ENCODE data around the gene C19orf25. TPM values are rescaled to one million over a fixed set of nuclear protein-coding genes. Genes with fewer than 3 reads are reported as not detected.
"Not testable (repeated sequence)": the region's sequence is repeated elsewhere in the genome, so short reads cannot be mapped to it uniquely, and the experiment has no call there.

C19orf25 gene
- polyA plus RNA-seq, 4 donors, result 22.3 to 38.3 (median 25.8) TPM

- DNase-seq (ENCODE audit: low read depth in 4 of 4, low spot score in 3 of 4), result no peak
These were observed 3.5 kb upstream of the C19orf25 start for GRCh38 chr19:1482361-1483130.

DNA sequence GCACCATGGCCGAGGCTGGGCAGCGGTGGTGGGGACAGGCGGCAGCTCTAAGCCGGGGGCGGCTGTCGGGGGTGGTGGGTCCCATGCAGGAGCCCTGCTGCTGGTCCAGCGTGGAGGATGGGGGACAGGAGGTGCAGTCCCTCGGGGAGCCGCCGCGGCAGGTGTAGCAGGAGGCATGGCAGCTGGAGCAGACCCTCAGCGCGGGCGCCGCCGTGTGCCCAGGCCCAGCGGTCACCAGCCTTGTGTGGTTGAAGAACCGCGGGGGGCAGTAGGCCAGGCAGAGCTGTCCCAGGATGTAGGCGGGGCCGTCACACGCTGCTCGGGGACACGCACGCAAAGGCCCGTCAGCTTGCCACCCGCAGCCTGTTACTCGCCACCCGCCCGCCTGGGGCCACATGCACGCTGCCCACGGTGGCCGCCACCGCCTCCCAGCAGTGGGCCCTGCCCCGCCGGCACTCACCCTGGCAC is 2.9 kb upstream of the C19orf25 start:
- DNase-seq (ENCODE audit: low read depth in 4 of 4, low spot score in 3 of 4), result no peak

- no peak for DNase-seq (ENCODE audit: low read depth in 4 of 4, low spot score in 3 of 4)
These were observed 2.3 kb upstream of the C19orf25 start for GRCh38 chr19:1481224-1481892.

DNA sequence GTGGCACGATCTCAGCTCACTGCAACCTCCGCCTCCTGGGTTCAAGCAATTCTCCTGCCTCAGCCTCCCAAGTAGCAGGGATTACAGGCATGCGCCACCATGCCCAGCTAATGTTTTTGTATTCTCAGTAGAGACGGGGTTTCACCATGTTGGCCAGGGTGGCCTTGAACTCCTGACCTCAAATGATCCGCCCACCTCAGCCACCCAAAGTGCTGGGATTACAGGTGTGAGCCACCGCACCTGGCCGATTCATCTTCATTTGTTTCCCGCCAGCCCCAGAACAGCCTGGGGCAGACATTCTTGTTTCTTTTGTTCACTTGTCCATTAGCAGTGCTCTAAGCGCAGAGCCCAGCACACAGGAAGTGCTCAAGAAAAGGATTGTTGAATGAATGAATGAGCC is 2.0 kb downstream of the C19orf25 start:
- DNase-seq (ENCODE audit: low read depth in 4 of 4, low spot score in 3 of 4), result not testable (repeated sequence)

GRCh38 chr19:1475751-1476437 is 3.1 kb downstream of the C19orf25 start:
- no peak for DNase-seq (ENCODE audit: low read depth in 4 of 4, low spot score in 3 of 4)

DNA sequence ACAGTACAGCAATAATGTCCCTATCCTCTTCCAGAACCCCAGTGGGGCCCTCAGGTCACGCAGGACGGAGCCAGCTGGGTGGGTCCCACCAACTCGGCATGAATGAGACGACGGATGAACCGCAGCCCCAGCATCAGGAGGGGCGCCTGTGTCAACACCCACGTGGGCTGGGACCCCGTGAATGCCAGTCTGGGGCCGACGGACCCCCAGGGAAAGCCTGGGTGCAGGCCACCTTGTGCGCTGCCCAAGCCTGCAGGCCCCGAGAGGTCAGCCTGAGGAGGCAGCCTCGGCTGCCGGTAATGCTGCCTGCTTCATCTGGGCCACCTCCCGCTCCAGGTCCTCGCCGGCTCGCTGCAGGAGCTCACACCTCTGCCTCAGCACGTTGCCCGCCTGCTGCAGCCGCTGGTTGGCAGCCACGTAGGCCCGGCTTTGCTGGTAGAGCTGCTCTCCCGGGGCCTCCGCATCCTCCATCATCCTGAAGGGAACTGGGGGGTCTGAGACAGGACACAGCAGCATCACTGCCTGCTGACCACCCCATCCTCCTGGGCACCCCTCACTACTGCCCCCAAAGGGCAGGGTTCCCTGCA is 4.2 kb downstream of the C19orf25 start:
- no peak for DNase-seq (ENCODE audit: low read depth in 4 of 4, low spot score in 3 of 4)

GRCh38 chr19:1474011-1474764 is 4.8 kb downstream of the C19orf25 start:
- no peak for DNase-seq (ENCODE audit: low read depth in 4 of 4, low spot score in 3 of 4)

- DNase-seq (ENCODE audit: low read depth in 4 of 4, low spot score in 3 of 4), result no peak
These were observed 5.7 kb downstream of the C19orf25 start for GRCh38 chr19:1473085-1473851.

DNA sequence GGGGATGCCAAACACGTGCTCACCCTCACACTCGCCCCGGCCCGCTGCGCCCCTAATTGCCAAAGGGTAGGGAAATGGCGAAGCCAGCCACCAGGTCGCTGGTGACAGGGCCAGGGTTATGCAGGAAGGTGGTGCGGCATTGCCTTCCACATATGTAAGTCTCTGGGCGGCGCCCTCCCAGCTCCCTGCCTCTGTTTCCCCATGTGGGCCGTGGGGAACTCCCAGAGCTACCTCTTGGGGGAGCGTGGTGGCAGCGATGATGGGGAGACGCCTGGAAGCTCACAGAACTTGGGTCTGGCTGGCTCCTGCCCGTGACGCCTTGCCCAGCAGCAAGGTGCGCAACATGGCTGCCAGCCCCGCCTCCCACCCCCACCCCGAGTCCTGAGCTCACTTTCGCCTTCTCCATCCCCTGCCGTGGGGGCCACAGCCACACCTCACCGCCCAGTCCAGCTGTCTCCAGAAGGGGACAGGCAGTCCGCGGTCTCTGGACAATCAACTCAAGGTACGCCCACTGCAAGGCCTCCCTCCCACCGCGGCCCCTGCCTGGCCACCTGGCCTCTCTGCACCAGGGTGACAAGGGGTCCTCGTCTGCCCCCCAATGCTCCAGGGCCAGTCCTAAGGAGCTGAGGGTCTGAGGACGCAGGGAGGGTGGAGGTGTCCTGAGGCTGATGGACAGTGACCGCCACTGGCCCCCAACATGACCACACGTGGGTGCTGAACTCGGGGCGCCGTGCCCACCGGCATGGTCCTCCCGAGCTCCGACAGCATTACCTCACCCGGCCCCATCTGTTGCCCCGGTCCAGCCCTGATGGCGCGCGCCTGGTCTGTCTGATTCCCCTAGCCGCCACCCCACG is 6.6 kb downstream of the C19orf25 start:
- DNase-seq (ENCODE audit: low read depth in 4 of 4, low spot score in 3 of 4), result no peak

- DNase-seq (ENCODE audit: low read depth in 4 of 4, low spot score in 3 of 4), result no peak
These were observed 7.4 kb downstream of the C19orf25 start for GRCh38 chr19:1471515-1472160.

GRCh38 chr19:1471010-1471514 is 8.0 kb downstream of the C19orf25 start:
- no peak for DNase-seq (ENCODE audit: low read depth in 4 of 4, low spot score in 3 of 4)

- no peak for DNase-seq (ENCODE audit: low read depth in 4 of 4, low spot score in 3 of 4)
These were observed 8.6 kb downstream of the C19orf25 start for GRCh38 chr19:1470305-1471009.

- DNase-seq (ENCODE audit: low read depth in 4 of 4, low spot score in 3 of 4), result no peak
These were observed 9.0 kb downstream of the C19orf25 start for GRCh38 chr19:1470055-1470304.

GRCh38 chr19:1469255-1470054 is 9.6 kb downstream of the C19orf25 start:
- DNase-seq (ENCODE audit: low read depth in 4 of 4, low spot score in 3 of 4), result no peak

- no peak for DNase-seq (ENCODE audit: low read depth in 4 of 4, low spot score in 3 of 4)
These were observed 10.2 kb downstream of the C19orf25 start for GRCh38 chr19:1468821-1469254.

- DNase-seq (ENCODE audit: low read depth in 4 of 4, low spot score in 3 of 4), result no peak
These were observed 10.7 kb downstream of the C19orf25 start for GRCh38 chr19:1468274-1468820.

Measured in right renal pelvis (tissue), 4 donors.